ENCODE data around the gene TMEM53. TPM values are rescaled to one million over a fixed set of nuclear protein-coding genes. Genes with fewer than 3 reads are reported as not detected.
A peak's percentile ranks its signal among the peaks of the same experiment; 100 is the strongest.

TMEM53 gene
- total RNA-seq, 1 experiment from 2014 or later: 3.3 TPM

- no peak overlapping the region for H3K27ac ChIP-seq (ENCODE audit: low read depth, low read length, poor library complexity, severe bottlenecking)
- TF ChIP-seq EZH2 (IDR thresholded peaks at IDR 0.05; ENCODE audit: borderline replicate concordance, low read depth, low read length, poor library complexity, severe bottlenecking): no peak
- TF ChIP-seq CTCF (conservative IDR thresholded peaks at IDR 0.05; ENCODE audit: low read depth, low read length): no peak
- no peaks in the 10 kb centered on the region for H3K36me3 ChIP-seq (ENCODE audit: insufficient read depth, low read length, poor library complexity, severe bottlenecking)
- ChIA-PET POLR2A (ENCODE audit: low non-redundant PET) (no interaction called here), CTCF (no interaction called here)
- peaks cover 5% of the 10 kb centered on the region for H3K4me1 ChIP-seq (ENCODE audit: insufficient read depth, low read length, poor library complexity, severe bottlenecking)
- H3K4me3 ChIP-seq (ENCODE audit: low read depth, low read length, poor library complexity, severe bottlenecking): peak overlapping the region; percentile 62
- no peak for DNase-seq (ENCODE audit: low spot score)
- H3K27me3 ChIP-seq (replicated peaks; ENCODE audit: insufficient read depth, low read depth, low read length, poor library complexity): no peaks in the 10 kb centered on the region
- no TSS peak for BruUV-seq (replicated peaks)
- no peaks in the 10 kb centered on the region for H3K9me3 ChIP-seq (ENCODE audit: low read depth, low read length, poor library complexity, severe bottlenecking)
- intact Hi-C loops (cut with micrococcal nuclease; ENCODE audit: unreplicated experiment): no loop called here
Observed at GRCh38 chr1:44675186-44675585, 905 bp upstream of the TMEM53 start.

GRCh38 chr1:44673675-44674112, 587 bp downstream of the TMEM53 start:
- TF ChIP-seq CTCF (conservative IDR thresholded peaks at IDR 0.05; ENCODE audit: low read depth, low read length) (no peak), EZH2 (IDR thresholded peaks at IDR 0.05; ENCODE audit: borderline replicate concordance, low read depth, low read length, poor library complexity, severe bottlenecking) (no peak)
- intact Hi-C loops (cut with micrococcal nuclease; ENCODE audit: unreplicated experiment): no loop called here
- Histone ChIP-seq H3K27ac (ENCODE audit: low read depth, low read length, poor library complexity, severe bottlenecking) (peak overlapping the region; percentile 77), H3K4me3 (ENCODE audit: low read depth, low read length, poor library complexity, severe bottlenecking) (peak overlapping the region; percentile 62), H3K9me3 (ENCODE audit: low read depth, low read length, poor library complexity, severe bottlenecking) (no peaks in the 10 kb centered on the region), H3K27me3 (replicated peaks; ENCODE audit: insufficient read depth, low read depth, low read length, poor library complexity) (no peaks in the 10 kb centered on the region), H3K36me3 (ENCODE audit: insufficient read depth, low read length, poor library complexity, severe bottlenecking) (no peaks in the 10 kb centered on the region), H3K4me1 (ENCODE audit: insufficient read depth, low read length, poor library complexity, severe bottlenecking) (peaks cover 5% of the 10 kb centered on the region)
- CTCF ChIA-PET: interaction anchor here (1.0 kb wide), 1 partner anchor 15 kb away, joined by 3 read pairs; no protein-coding TSS in a partner anchor
- POLR2A ChIA-PET (ENCODE audit: low non-redundant PET): interaction anchor here (0.5 to 1.0 kb wide), 3 partner anchors 48 to 69 kb away, joined by 4 to 7 read pairs (median 6); no protein-coding TSS in a partner anchor
- BruUV-seq (replicated peaks): no TSS peak
- no peak for DNase-seq (ENCODE audit: low spot score)

- TF ChIP-seq CTCF (conservative IDR thresholded peaks at IDR 0.05; ENCODE audit: low read depth, low read length) (no peak), EZH2 (IDR thresholded peaks at IDR 0.05; ENCODE audit: borderline replicate concordance, low read depth, low read length, poor library complexity, severe bottlenecking) (no peak)
- BruUV-seq (replicated peaks): TSS peak; percentile 65
- H3K4me1 ChIP-seq (ENCODE audit: insufficient read depth, low read length, poor library complexity, severe bottlenecking): peaks cover 5% of the 10 kb centered on the region
- H3K36me3 ChIP-seq (ENCODE audit: insufficient read depth, low read length, poor library complexity, severe bottlenecking): no peaks in the 10 kb centered on the region
- intact Hi-C loops (cut with micrococcal nuclease; ENCODE audit: unreplicated experiment): no loop called here
- no peaks in the 10 kb centered on the region for H3K9me3 ChIP-seq (ENCODE audit: low read depth, low read length, poor library complexity, severe bottlenecking)
- ChIA-PET POLR2A (ENCODE audit: low non-redundant PET) (interaction anchor here (1.0 kb wide), 1 partner anchor 49 kb away, joined by 7 read pairs; no protein-coding TSS in a partner anchor), CTCF (no interaction called here)
- H3K27me3 ChIP-seq (replicated peaks; ENCODE audit: insufficient read depth, low read depth, low read length, poor library complexity): no peaks in the 10 kb centered on the region
- no peak for DNase-seq (ENCODE audit: low spot score)
- no peak overlapping the region for H3K27ac ChIP-seq (ENCODE audit: low read depth, low read length, poor library complexity, severe bottlenecking)
- peak overlapping the region; percentile 62 for H3K4me3 ChIP-seq (ENCODE audit: low read depth, low read length, poor library complexity, severe bottlenecking)
Observed at GRCh38 chr1:44672961-44673674, 1.2 kb downstream of the TMEM53 start.
